ENCODE results near the gene CERK. TPM values are rescaled to one million over a fixed set of nuclear protein-coding genes. Genes with fewer than 3 reads are reported as not detected.

CERK gene
- total RNA-seq, 1 donor from 2014 or later, result 102 TPM

- TF ChIP-seq, protein P1, sequence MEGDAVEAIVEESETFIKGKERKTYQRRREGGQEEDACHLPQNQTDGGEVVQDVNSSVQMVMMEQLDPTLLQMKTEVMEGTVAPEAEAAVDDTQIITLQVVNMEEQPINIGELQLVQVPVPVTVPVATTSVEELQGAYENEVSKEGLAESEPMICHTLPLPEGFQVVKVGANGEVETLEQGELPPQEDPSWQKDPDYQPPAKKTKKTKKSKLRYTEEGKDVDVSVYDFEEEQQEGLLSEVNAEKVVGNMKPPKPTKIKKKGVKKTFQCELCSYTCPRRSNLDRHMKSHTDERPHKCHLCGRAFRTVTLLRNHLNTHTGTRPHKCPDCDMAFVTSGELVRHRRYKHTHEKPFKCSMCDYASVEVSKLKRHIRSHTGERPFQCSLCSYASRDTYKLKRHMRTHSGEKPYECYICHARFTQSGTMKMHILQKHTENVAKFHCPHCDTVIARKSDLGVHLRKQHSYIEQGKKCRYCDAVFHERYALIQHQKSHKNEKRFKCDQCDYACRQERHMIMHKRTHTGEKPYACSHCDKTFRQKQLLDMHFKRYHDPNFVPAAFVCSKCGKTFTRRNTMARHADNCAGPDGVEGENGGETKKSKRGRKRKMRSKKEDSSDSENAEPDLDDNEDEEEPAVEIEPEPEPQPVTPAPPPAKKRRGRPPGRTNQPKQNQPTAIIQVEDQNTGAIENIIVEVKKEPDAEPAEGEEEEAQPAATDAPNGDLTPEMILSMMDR (conservative IDR thresholded peaks at IDR 0.05), result no peak
- H3K27ac Mint-ChIP-seq (ENCODE audit: unreplicated experiment), result no peak overlapping the region
- H3K4me1 Mint-ChIP-seq, result peaks cover 9% of the 10 kb centered on the region
- no peaks in the 10 kb centered on the region for H3K36me3 Mint-ChIP-seq (ENCODE audit: low read depth)
- DNase-seq (ENCODE audit: low read depth, low spot score), result no peak
- H3K9me3 Mint-ChIP-seq, result no peaks in the 10 kb centered on the region
- no peaks in the 10 kb centered on the region for H3K27me3 Mint-ChIP-seq (ENCODE audit: low read depth)
- no peak overlapping the region for H3K4me3 Mint-ChIP-seq
These were observed 81.0 kb downstream of the CERK start for GRCh38 chr22:46656856-46657654.

GRCh38 chr22:46655861-46656608 is 82.0 kb downstream of the CERK start:
- H3K4me1 Mint-ChIP-seq, result peaks cover 16% of the 10 kb centered on the region
- H3K36me3 Mint-ChIP-seq (ENCODE audit: low read depth), result no peaks in the 10 kb centered on the region
- TF ChIP-seq, protein P1 (conservative IDR thresholded peaks at IDR 0.05), result no peak
- H3K27me3 Mint-ChIP-seq (ENCODE audit: low read depth), result no peaks in the 10 kb centered on the region
- DNase-seq (ENCODE audit: low read depth, low spot score), result no peak
- H3K9me3 Mint-ChIP-seq, result no peaks in the 10 kb centered on the region
- no peak overlapping the region for H3K27ac Mint-ChIP-seq (ENCODE audit: unreplicated experiment)
- no peak overlapping the region for H3K4me3 Mint-ChIP-seq

DNA sequence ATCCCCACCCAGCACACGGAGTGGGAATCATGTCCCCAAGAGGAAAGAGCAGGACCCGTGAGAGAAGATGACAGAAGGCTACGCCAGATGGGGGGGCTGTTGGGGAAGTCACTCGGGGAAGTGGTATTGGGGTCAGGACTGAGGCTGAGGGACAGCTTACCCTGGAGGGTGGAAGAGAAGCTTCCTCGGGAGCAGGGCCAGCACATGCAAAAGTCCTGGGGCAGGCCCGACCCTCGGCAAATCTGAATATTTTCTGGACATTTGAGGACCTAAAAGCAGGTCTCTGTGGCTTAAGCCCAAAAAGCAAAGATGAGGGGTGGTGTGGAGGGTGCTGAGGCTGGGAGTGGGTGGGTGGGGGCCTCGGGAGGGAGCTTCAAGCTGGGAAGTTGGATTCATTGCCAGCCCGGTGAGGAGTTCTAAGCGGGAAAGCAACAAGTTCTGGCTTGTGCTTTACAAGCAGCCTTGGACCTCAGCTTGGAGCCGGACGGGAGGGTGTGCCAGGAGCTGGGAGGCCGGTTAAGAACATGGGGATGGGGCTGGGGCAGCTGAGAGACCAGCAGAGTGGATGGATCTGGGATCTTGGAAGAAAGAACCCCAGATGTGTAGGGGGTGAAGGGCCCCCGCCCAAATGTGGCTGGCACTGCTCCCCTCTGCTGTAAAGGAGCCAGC is 83.0 kb downstream of the CERK start:
- H3K27me3 Mint-ChIP-seq (ENCODE audit: low read depth), result no peaks in the 10 kb centered on the region
- no peak overlapping the region for H3K27ac Mint-ChIP-seq (ENCODE audit: unreplicated experiment)
- no peak for DNase-seq (ENCODE audit: low read depth, low spot score)
- no peaks in the 10 kb centered on the region for H3K9me3 Mint-ChIP-seq
- H3K4me1 Mint-ChIP-seq, result peaks cover 16% of the 10 kb centered on the region
- TF ChIP-seq, protein P1 (conservative IDR thresholded peaks at IDR 0.05), result no peak
- no peaks in the 10 kb centered on the region for H3K36me3 Mint-ChIP-seq (ENCODE audit: low read depth)
- no peak overlapping the region for H3K4me3 Mint-ChIP-seq

DNA sequence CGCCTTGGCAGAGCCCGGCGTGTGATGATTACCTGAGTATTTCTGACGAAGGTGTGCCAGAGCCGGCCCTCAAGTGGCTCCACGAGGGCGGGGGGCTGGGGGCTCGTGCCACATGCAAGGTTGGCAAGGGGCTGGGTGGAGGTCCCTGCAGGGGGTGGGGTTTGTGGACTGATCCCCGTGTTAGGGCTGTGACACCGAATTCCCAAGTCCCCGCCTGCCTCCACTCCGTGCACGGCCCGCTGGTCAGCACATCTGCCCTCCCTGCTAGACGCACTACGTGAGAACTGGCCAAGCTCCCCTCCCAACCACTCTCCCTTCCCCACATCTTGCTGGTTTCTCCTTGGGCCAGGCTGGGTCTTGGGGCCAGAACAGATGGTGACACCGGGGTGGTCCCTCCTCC is 83.6 kb downstream of the CERK start:
- TF ChIP-seq, protein P1 (conservative IDR thresholded peaks at IDR 0.05), result no peak
- H3K27me3 Mint-ChIP-seq (ENCODE audit: low read depth), result no peaks in the 10 kb centered on the region
- DNase-seq (ENCODE audit: low read depth, low spot score), result no peak
- H3K27ac Mint-ChIP-seq (ENCODE audit: unreplicated experiment), result no peak overlapping the region
- H3K4me3 Mint-ChIP-seq, result no peak overlapping the region
- no peaks in the 10 kb centered on the region for H3K36me3 Mint-ChIP-seq (ENCODE audit: low read depth)
- peaks cover 21% of the 10 kb centered on the region for H3K4me1 Mint-ChIP-seq
- H3K9me3 Mint-ChIP-seq, result no peaks in the 10 kb centered on the region

GRCh38 chr22:46653596-46653995 is 84.5 kb downstream of the CERK start:
- Mint-ChIP-seq H3K9me3 (no peaks in the 10 kb centered on the region), H3K27ac (ENCODE audit: unreplicated experiment) (no peak overlapping the region), H3K4me3 (no peak overlapping the region), H3K36me3 (ENCODE audit: low read depth) (no peaks in the 10 kb centered on the region), H3K4me1 (peaks cover 22% of the 10 kb centered on the region), H3K27me3 (ENCODE audit: low read depth) (no peaks in the 10 kb centered on the region)
- TF ChIP-seq, protein P1 (conservative IDR thresholded peaks at IDR 0.05), result no peak
- DNase-seq (ENCODE audit: low read depth, low spot score), result no peak

All from neural crest cell (in vitro differentiated cells).